Vagina (tissue), 2 donors: Measurements from ENCODE around the gene CPA1. TPM values are rescaled to one million over a fixed set of nuclear protein-coding genes. Genes with fewer than 3 reads are reported as not detected.

Experiments
- DNase-seq, 2 donors: peaks; one replicate each; pipeline ENCODE4 v3.0.0-alpha.2; 2017; ENCODE audit errors: extremely low spot score in 2 of 2
- H3K27ac ChIP-seq: fragments of 200-600 bp; sonication (generic); one replicate; pipeline ENCODE4 v1.5.1; 2019
- H3K27me3 ChIP-seq: fragments of 200-600 bp; sonication (generic); one replicate; pipeline ENCODE4 v1.5.1; 2019
- H3K36me3 ChIP-seq, 2 donors: fragments of 200-600 bp; sonication (generic); one replicate each; pipeline ENCODE4 v1.5.1; 2017 to 2019
- H3K4me1 ChIP-seq: fragments of 200-600 bp; sonication (generic); one replicate; pipeline ENCODE4 v1.5.1; 2019
- H3K4me3 ChIP-seq, 2 donors: fragments of 200-600 bp; sonication (generic); 1 replicate in 1 of 2; 2 replicates in 1 of 2; pipeline ENCODE4 v1.5.1; 2016 to 2019
- H3K9me3 ChIP-seq: fragments of 200-600 bp; sonication (generic); one replicate; pipeline ENCODE4 v1.5.1; 2019
- POLR2A ChIP-seq, 2 donors: fragments of 450-650 bp; IDR thresholded peaks; one replicate each; pipeline ENCODE4 v1.6.1; 2017; ENCODE audit warnings: antibody characterized with exemption in 2 of 2, mild to moderate bottlenecking in 2 of 2, moderate library complexity in 2 of 2
- POLR2AphosphoS5 ChIP-seq, 2 donors: sonication (generic); formaldehyde crosslinking; IDR thresholded peaks; one replicate each; pipeline ENCODE4 v1.9.0; 2017; ENCODE audit warnings: antibody characterized with exemption in 2 of 2, mild to moderate bottlenecking in 2 of 2, low read depth in 1 of 2; ENCODE audit not compliant: insufficient read depth in 1 of 2
- intact Hi-C: fragments of 100-400 bp; cut with DNase I; formaldehyde crosslinking; loops from one replicate; pipeline ENCODE4 v1.15.1; 2023
- total RNA-seq: library from RNA; depleted of rRNA; stranded (reverse); fragments of >200 nt; gene quantifications from one replicate; pipeline ENCODE4 v1.2.3, GENCODE V29; 2016
- TF ChIP-seq, protein P1 (sequence below), 3 experiments: fragments of 450-650 bp in 2 of 3; fragments of 200-600 bp in 1 of 3; sonication (generic) in 1 of 3; IDR thresholded peaks; one replicate each; pipeline ENCODE4 v1.5.1; 2017 to 2019; ENCODE audit warnings: antibody characterized with exemption in 3 of 3, mild to moderate bottlenecking in 2 of 3, moderate library complexity in 2 of 3

The CPA1 gene
- total RNA-seq, 1 donor from 2014 or later, result not detected

GRCh38 chr7:130395421-130395820 lies 15.1 kb downstream of the CPA1 start:
- Histone ChIP-seq H3K27me3 (no peaks in the 10 kb centered on the region), H3K27ac (no peak overlapping the region), H3K4me1 (peaks cover 10% of the 10 kb centered on the region), H3K4me3 (no peak overlapping the region), H3K36me3 (no peaks in the 10 kb centered on the region), H3K9me3 (no peaks in the 10 kb centered on the region)
- TF ChIP-seq POLR2AphosphoS5 (IDR thresholded peaks at IDR 0.05; ENCODE audit: insufficient read depth in 1 of 2, low read depth in 1 of 2), result no peak
- TF ChIP-seq, protein P1, sequence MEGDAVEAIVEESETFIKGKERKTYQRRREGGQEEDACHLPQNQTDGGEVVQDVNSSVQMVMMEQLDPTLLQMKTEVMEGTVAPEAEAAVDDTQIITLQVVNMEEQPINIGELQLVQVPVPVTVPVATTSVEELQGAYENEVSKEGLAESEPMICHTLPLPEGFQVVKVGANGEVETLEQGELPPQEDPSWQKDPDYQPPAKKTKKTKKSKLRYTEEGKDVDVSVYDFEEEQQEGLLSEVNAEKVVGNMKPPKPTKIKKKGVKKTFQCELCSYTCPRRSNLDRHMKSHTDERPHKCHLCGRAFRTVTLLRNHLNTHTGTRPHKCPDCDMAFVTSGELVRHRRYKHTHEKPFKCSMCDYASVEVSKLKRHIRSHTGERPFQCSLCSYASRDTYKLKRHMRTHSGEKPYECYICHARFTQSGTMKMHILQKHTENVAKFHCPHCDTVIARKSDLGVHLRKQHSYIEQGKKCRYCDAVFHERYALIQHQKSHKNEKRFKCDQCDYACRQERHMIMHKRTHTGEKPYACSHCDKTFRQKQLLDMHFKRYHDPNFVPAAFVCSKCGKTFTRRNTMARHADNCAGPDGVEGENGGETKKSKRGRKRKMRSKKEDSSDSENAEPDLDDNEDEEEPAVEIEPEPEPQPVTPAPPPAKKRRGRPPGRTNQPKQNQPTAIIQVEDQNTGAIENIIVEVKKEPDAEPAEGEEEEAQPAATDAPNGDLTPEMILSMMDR (IDR thresholded peaks at IDR 0.05), result no peak
- TF ChIP-seq POLR2A (IDR thresholded peaks at IDR 0.05), result no peak
- intact Hi-C loops, result no loop called here
- no peak for DNase-seq

DNA sequence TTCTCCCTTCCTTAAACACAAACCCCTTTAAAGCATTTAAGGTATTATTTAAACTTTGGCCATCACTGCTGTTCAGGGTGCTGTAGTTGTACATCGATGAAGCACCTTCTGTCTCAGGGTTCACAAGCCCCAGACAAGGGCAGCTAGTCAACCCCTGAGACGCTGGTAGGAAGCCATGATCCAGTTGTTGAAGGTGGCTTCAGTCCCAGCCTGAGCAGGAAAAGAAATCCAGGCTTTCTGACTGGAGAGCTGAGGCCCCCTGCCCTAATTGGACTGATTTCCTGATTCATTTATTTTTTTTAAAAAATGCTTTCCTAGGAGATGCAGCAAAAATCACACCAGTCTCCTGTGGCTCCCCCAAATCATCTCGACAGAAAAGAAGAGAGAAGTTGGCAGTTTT lies 15.8 kb downstream of the CPA1 start:
- no peak for DNase-seq

GRCh38 chr7:130397051-130397757 lies 16.9 kb downstream of the CPA1 start:
- Histone ChIP-seq H3K27ac (no peak overlapping the region), H3K36me3 (no peaks in the 10 kb centered on the region), H3K27me3 (no peaks in the 10 kb centered on the region), H3K4me3 (no peak overlapping the region), H3K9me3 (no peaks in the 10 kb centered on the region), H3K4me1 (peaks cover 10% of the 10 kb centered on the region)
- intact Hi-C loops, result no loop called here
- no peak for DNase-seq
- TF ChIP-seq, protein P1 (IDR thresholded peaks at IDR 0.05), result no peak
- TF ChIP-seq POLR2AphosphoS5 (IDR thresholded peaks at IDR 0.05; ENCODE audit: insufficient read depth in 1 of 2, low read depth in 1 of 2) (no peak), POLR2A (IDR thresholded peaks at IDR 0.05) (no peak)

More for the DNA sequence above, 15.8 kb downstream of the CPA1 start:
- Histone ChIP-seq H3K9me3 (no peaks in the 10 kb centered on the region), H3K4me3 (no peak overlapping the region), H3K4me1 (peaks cover 10% of the 10 kb centered on the region), H3K27me3 (no peaks in the 10 kb centered on the region), H3K27ac (no peak overlapping the region), H3K36me3 (no peaks in the 10 kb centered on the region)
- intact Hi-C loops, result no loop called here
- TF ChIP-seq POLR2AphosphoS5 (IDR thresholded peaks at IDR 0.05; ENCODE audit: insufficient read depth in 1 of 2, low read depth in 1 of 2), result no peak
- TF ChIP-seq, protein P1 (IDR thresholded peaks at IDR 0.05), result no peak

DNA sequence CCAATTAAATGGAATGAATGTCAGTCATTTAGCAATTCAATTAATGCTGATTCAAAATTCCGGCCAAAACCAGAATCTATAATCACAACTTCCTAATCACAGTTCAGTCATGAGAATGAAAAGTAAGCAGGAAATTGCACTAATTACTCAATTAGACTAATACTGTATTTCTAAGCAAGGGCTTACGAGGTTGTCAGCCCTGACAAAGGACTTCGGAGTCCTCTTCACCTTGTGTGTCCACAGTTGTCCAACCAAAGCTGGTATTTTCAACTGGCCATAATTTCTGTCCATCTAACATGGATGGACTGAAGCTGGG lies 17.4 kb downstream of the CPA1 start:
- no peak for DNase-seq
- peaks cover 9% of the 10 kb centered on the region for H3K4me1 ChIP-seq
- intact Hi-C loops, result no loop called here

More for the DNA sequence above, 17.4 kb downstream of the CPA1 start:
- Histone ChIP-seq H3K27me3 (no peaks in the 10 kb centered on the region), H3K4me3 (no peak overlapping the region), H3K9me3 (no peaks in the 10 kb centered on the region), H3K36me3 (no peaks in the 10 kb centered on the region), H3K27ac (no peak overlapping the region)
- TF ChIP-seq POLR2AphosphoS5 (IDR thresholded peaks at IDR 0.05; ENCODE audit: insufficient read depth in 1 of 2, low read depth in 1 of 2) (no peak), POLR2A (IDR thresholded peaks at IDR 0.05) (no peak)
- TF ChIP-seq, protein P1 (IDR thresholded peaks at IDR 0.05), result no peak
